ENCODE results near the gene SBF2.
"Not testable (repeated sequence)": the region's sequence is repeated elsewhere in the genome, so short reads cannot be mapped to it uniquely, and the experiment has no call there.

SBF2 gene

GRCh38 chr11:9747828-9748227 lies 546.2 kb downstream of the SBF2 start:
- Mint-ChIP-seq H3K4me3 (no peak overlapping the region), H3K9me3 (no peaks in the 10 kb centered on the region), H3K36me3 (ENCODE audit: low read depth) (peaks cover 68% of the 10 kb centered on the region), H3K27me3 (no peaks in the 10 kb centered on the region), H3K27ac (peak overlapping the region; percentile 48), H3K4me1 (ENCODE audit: low read depth) (peaks cover 29% of the 10 kb centered on the region)
- intact Hi-C loops (cut with micrococcal nuclease), result loop anchor here (1.0 to 5.0 kb wide), 4 partner anchors 46 to 211 kb away; partner anchors contain the start of gene SWAP70

GRCh38 chr11:9747229-9747628 lies 546.8 kb downstream of the SBF2 start:
- Mint-ChIP-seq H3K4me3 (no peak overlapping the region), H3K27me3 (no peaks in the 10 kb centered on the region), H3K27ac (peak overlapping the region; percentile 48), H3K36me3 (ENCODE audit: low read depth) (peaks cover 71% of the 10 kb centered on the region), H3K9me3 (no peaks in the 10 kb centered on the region), H3K4me1 (ENCODE audit: low read depth) (peaks cover 33% of the 10 kb centered on the region)
- intact Hi-C loops (cut with micrococcal nuclease), result loop anchor here (5.0 kb wide), 3 partner anchors 45 to 210 kb away; partner anchors contain the start of gene SWAP70

GRCh38 chr11:9745411-9746211 lies 548.4 kb downstream of the SBF2 start:
- peak overlapping the region; percentile 68 for H3K27ac Mint-ChIP-seq
- no peaks in the 10 kb centered on the region for H3K27me3 Mint-ChIP-seq
- H3K9me3 Mint-ChIP-seq, result no peaks in the 10 kb centered on the region
- intact Hi-C loops (cut with micrococcal nuclease), result loop anchor here (5.0 kb wide), 3 partner anchors 43 to 208 kb away; partner anchors contain the start of gene SWAP70
- peaks cover 33% of the 10 kb centered on the region for H3K4me1 Mint-ChIP-seq (ENCODE audit: low read depth)
- peaks cover 71% of the 10 kb centered on the region for H3K36me3 Mint-ChIP-seq (ENCODE audit: low read depth)
- H3K4me3 Mint-ChIP-seq, result no peak overlapping the region

- H3K27ac Mint-ChIP-seq; H3K4me3 Mint-ChIP-seq; H3K27me3 Mint-ChIP-seq; H3K9me3 Mint-ChIP-seq; intact Hi-C loops (cut with micrococcal nuclease): not testable (repeated sequence)
- Mint-ChIP-seq H3K4me1 (ENCODE audit: low read depth) (peaks cover 54% of the 10 kb centered on the region), H3K36me3 (ENCODE audit: low read depth) (peaks cover 64% of the 10 kb centered on the region)
Observed at GRCh38 chr11:9743512-9743911, 550.5 kb downstream of the SBF2 start.

GRCh38 chr11:9741260-9741659 lies 552.8 kb downstream of the SBF2 start:
- intact Hi-C loops (cut with micrococcal nuclease), result no loop called here
- Mint-ChIP-seq H3K36me3 (ENCODE audit: low read depth) (peaks cover 56% of the 10 kb centered on the region), H3K4me1 (ENCODE audit: low read depth) (peaks cover 62% of the 10 kb centered on the region), H3K27me3 (no peaks in the 10 kb centered on the region), H3K4me3 (no peak overlapping the region), H3K27ac (no peak overlapping the region), H3K9me3 (peaks cover under 1% of the 10 kb centered on the region)

GRCh38 chr11:9740202-9740883 lies 553.7 kb downstream of the SBF2 start:
- no peaks in the 10 kb centered on the region for H3K27me3 Mint-ChIP-seq
- H3K4me1 Mint-ChIP-seq (ENCODE audit: low read depth), result peaks cover 54% of the 10 kb centered on the region
- no peak overlapping the region for H3K4me3 Mint-ChIP-seq
- peaks cover 9% of the 10 kb centered on the region for H3K9me3 Mint-ChIP-seq
- peak overlapping the region; percentile 63 for H3K27ac Mint-ChIP-seq
- peaks cover 59% of the 10 kb centered on the region for H3K36me3 Mint-ChIP-seq (ENCODE audit: low read depth)
- intact Hi-C loops (cut with micrococcal nuclease), result no loop called here

- Mint-ChIP-seq H3K4me1 (ENCODE audit: low read depth) (peaks cover 47% of the 10 kb centered on the region), H3K4me3 (no peak overlapping the region), H3K9me3 (peaks cover 13% of the 10 kb centered on the region), H3K27me3 (no peaks in the 10 kb centered on the region), H3K27ac (peak overlapping the region; percentile 63), H3K36me3 (ENCODE audit: low read depth) (peaks cover 56% of the 10 kb centered on the region)
- intact Hi-C loops (cut with micrococcal nuclease), result no loop called here
Observed at GRCh38 chr11:9739123-9739900, 554.7 kb downstream of the SBF2 start.

GRCh38 chr11:9738707-9739106 lies 555.3 kb downstream of the SBF2 start:
- Mint-ChIP-seq H3K36me3 (ENCODE audit: low read depth) (peaks cover 62% of the 10 kb centered on the region), H3K27ac (peak overlapping the region; percentile 63), H3K27me3 (no peaks in the 10 kb centered on the region), H3K9me3 (peaks cover 13% of the 10 kb centered on the region), H3K4me3 (no peak overlapping the region), H3K4me1 (ENCODE audit: low read depth) (peaks cover 47% of the 10 kb centered on the region)
- intact Hi-C loops (cut with micrococcal nuclease), result no loop called here

GRCh38 chr11:9738116-9738515 lies 555.9 kb downstream of the SBF2 start:
- peaks cover 13% of the 10 kb centered on the region for H3K9me3 Mint-ChIP-seq
- H3K4me3 Mint-ChIP-seq, result no peak overlapping the region
- H3K4me1 Mint-ChIP-seq (ENCODE audit: low read depth), result peaks cover 47% of the 10 kb centered on the region
- H3K36me3 Mint-ChIP-seq (ENCODE audit: low read depth), result peaks cover 68% of the 10 kb centered on the region
- intact Hi-C loops (cut with micrococcal nuclease), result no loop called here
- H3K27me3 Mint-ChIP-seq, result no peaks in the 10 kb centered on the region
- peak overlapping the region; percentile 63 for H3K27ac Mint-ChIP-seq

GRCh38 chr11:9736365-9736764 lies 557.7 kb downstream of the SBF2 start:
- intact Hi-C loops (cut with micrococcal nuclease), result no loop called here

GRCh38 chr11:9735919-9736318 lies 558.1 kb downstream of the SBF2 start:
- intact Hi-C loops (cut with micrococcal nuclease), result no loop called here
- Mint-ChIP-seq H3K4me3 (no peak overlapping the region), H3K27ac (no peak overlapping the region), H3K36me3 (ENCODE audit: low read depth) (peaks cover 71% of the 10 kb centered on the region), H3K4me1 (ENCODE audit: low read depth) (peaks cover 50% of the 10 kb centered on the region), H3K27me3 (no peaks in the 10 kb centered on the region), H3K9me3 (peaks cover 13% of the 10 kb centered on the region)

More at GRCh38 chr11:9736365-9736764, 557.7 kb downstream of the SBF2 start:
- Mint-ChIP-seq H3K4me1 (ENCODE audit: low read depth) (peaks cover 50% of the 10 kb centered on the region), H3K9me3 (peaks cover 13% of the 10 kb centered on the region), H3K27ac (peak overlapping the region; percentile 66), H3K4me3 (no peak overlapping the region), H3K36me3 (ENCODE audit: low read depth) (peaks cover 71% of the 10 kb centered on the region), H3K27me3 (no peaks in the 10 kb centered on the region)

- intact Hi-C loops (cut with micrococcal nuclease), result no loop called here
- Mint-ChIP-seq H3K27me3 (no peaks in the 10 kb centered on the region), H3K9me3 (peaks cover 13% of the 10 kb centered on the region), H3K4me3 (no peak overlapping the region), H3K27ac (no peak overlapping the region), H3K4me1 (ENCODE audit: low read depth) (peaks cover 47% of the 10 kb centered on the region), H3K36me3 (ENCODE audit: low read depth) (peaks cover 68% of the 10 kb centered on the region)
Observed at GRCh38 chr11:9735236-9735635, 558.8 kb downstream of the SBF2 start.

GRCh38 chr11:9733212-9733611 lies 560.8 kb downstream of the SBF2 start:
- peaks cover 27% of the 10 kb centered on the region for H3K4me1 Mint-ChIP-seq (ENCODE audit: low read depth)
- no peaks in the 10 kb centered on the region for H3K27me3 Mint-ChIP-seq
- no peak overlapping the region for H3K27ac Mint-ChIP-seq
- peaks cover 13% of the 10 kb centered on the region for H3K9me3 Mint-ChIP-seq
- peaks cover 79% of the 10 kb centered on the region for H3K36me3 Mint-ChIP-seq (ENCODE audit: low read depth)
- intact Hi-C loops (cut with micrococcal nuclease), result no loop called here
- H3K4me3 Mint-ChIP-seq, result no peak overlapping the region

- H3K4me3 Mint-ChIP-seq, result no peak overlapping the region
- peaks cover 20% of the 10 kb centered on the region for H3K4me1 Mint-ChIP-seq (ENCODE audit: low read depth)
- peak overlapping the region; percentile 77 for H3K27ac Mint-ChIP-seq
- no peaks in the 10 kb centered on the region for H3K27me3 Mint-ChIP-seq
- peaks cover 13% of the 10 kb centered on the region for H3K9me3 Mint-ChIP-seq
- intact Hi-C loops (cut with micrococcal nuclease), result no loop called here
- peaks cover 86% of the 10 kb centered on the region for H3K36me3 Mint-ChIP-seq (ENCODE audit: low read depth)
Observed at GRCh38 chr11:9732453-9732852, 561.6 kb downstream of the SBF2 start.
